CD14-positive monocyte (primary cell): Measurements from ENCODE around the gene MKNK1. TPM values are rescaled to one million over a fixed set of nuclear protein-coding genes. Genes with fewer than 3 reads are reported as not detected.

Experiments
- DNase-seq, 3 donors: peaks; one replicate each; pipeline ENCODE4 v3.0.0-alpha.2; 2011 to 2022
- H2AFZ ChIP-seq: 2 replicates; pipeline ENCODE4 v1.6.0; 2012; ENCODE audit warnings: mild to moderate bottlenecking, low read depth, low read length, inconsistent platforms; ENCODE audit not compliant: insufficient read depth, poor library complexity, severe bottlenecking
- H3K27ac ChIP-seq, 2 donors: 1 replicate in 1 of 2; 2 replicates in 1 of 2; pipeline ENCODE4 v1.5.1; 2012 to 2013; ENCODE audit warnings: low read length in 2 of 2, control low read depth in 1 of 2, inconsistent platforms in 1 of 2, low read depth in 1 of 2, mild to moderate bottlenecking in 1 of 2
- H3K27me3 ChIP-seq, 2 donors: one replicate each; pipeline versions ENCODE4 v1.6.0 to v1.6.1; 2011 to 2013; ENCODE audit warnings: low read length in 2 of 2; ENCODE audit not compliant: control insufficient read depth in 2 of 2, insufficient read depth in 2 of 2
- H3K36me3 ChIP-seq, 2 donors: replicated peaks in 1 of 2; 1 replicate in 1 of 2; 2 replicates in 1 of 2; pipeline versions ENCODE4 v1.5.1 to v1.6.1; 2012 to 2013; ENCODE audit warnings: low read length in 2 of 2, control low read depth in 1 of 2, inconsistent platforms in 1 of 2, mild to moderate bottlenecking in 1 of 2; ENCODE audit not compliant: insufficient read depth in 2 of 2, control insufficient read depth in 1 of 2
- H3K4me1 ChIP-seq, 2 donors: 1 replicate in 1 of 2; 2 replicates in 1 of 2; pipeline versions ENCODE4 v1.5.1 to v1.6.1; 2012 to 2013; ENCODE audit warnings: low read length in 2 of 2, control low read depth in 1 of 2, inconsistent platforms in 1 of 2, mild to moderate bottlenecking in 1 of 2, moderate library complexity in 1 of 2; ENCODE audit not compliant: insufficient read depth in 2 of 2, control insufficient read depth in 1 of 2
- H3K4me2 ChIP-seq: replicated peaks from 2 replicates; pipeline ENCODE3; 2012; ENCODE audit warnings: low read length, moderate library complexity, mild to moderate bottlenecking; ENCODE audit not compliant: poor library complexity, severe bottlenecking; ENCODE audit errors: extremely low read depth
- H3K4me3 ChIP-seq, 3 experiments: fragments of 200-600 bp in 1 of 3; sonication (generic) in 1 of 3; replicated peaks in 1 of 3; 1 replicate in 2 of 3; 2 replicates in 1 of 3; pipeline ENCODE4 v1.5.1; 2011 to 2013; ENCODE audit warnings: low read length in 3 of 3, mild to moderate bottlenecking in 3 of 3, control low read depth in 2 of 3, low read depth in 2 of 3, inconsistent platforms in 1 of 3, moderate library complexity in 1 of 3
- H3K79me2 ChIP-seq: 2 replicates; pipeline ENCODE4 v1.6.0; 2012; ENCODE audit warnings: mild to moderate bottlenecking, control low read depth, inconsistent platforms, low read length, moderate library complexity; ENCODE audit not compliant: insufficient read depth
- H3K9ac ChIP-seq: 2 replicates; pipeline ENCODE4 v1.6.0; 2017; ENCODE audit warnings: low read length, mild to moderate bottlenecking; ENCODE audit not compliant: insufficient read depth, poor library complexity, severe bottlenecking
- H3K9me3 ChIP-seq, 2 donors: replicated peaks in 1 of 2; 1 replicate in 1 of 2; 2 replicates in 1 of 2; pipeline versions ENCODE4 v1.5.1 to v1.6.1; 2012 to 2013; ENCODE audit warnings: low read length in 2 of 2, control low read depth in 1 of 2; ENCODE audit not compliant: control insufficient read depth in 1 of 2, insufficient read depth in 1 of 2
- H4K20me1 ChIP-seq: 2 replicates; pipeline ENCODE4 v1.6.0; 2012; ENCODE audit warnings: mild to moderate bottlenecking, low read length, control low read depth, moderate library complexity; ENCODE audit not compliant: insufficient read depth
- H3K27ac Mint-ChIP-seq, 7 donors: one replicate each; pipeline ENCODE4 v1.8.0; 2020; ENCODE audit warnings: mild to moderate bottlenecking in 7 of 7, mixed read lengths in 7 of 7, moderate library complexity in 6 of 7, inconsistent platforms in 2 of 7
- H3K27me3 Mint-ChIP-seq, 3 donors: one replicate each; pipeline ENCODE4 v1.8.0; 2021 to 2022; ENCODE audit warnings: low read depth in 3 of 3, mild to moderate bottlenecking in 3 of 3, mixed read lengths in 3 of 3, moderate library complexity in 3 of 3, inconsistent platforms in 1 of 3
- H3K36me3 Mint-ChIP-seq, 2 donors: one replicate each; pipeline ENCODE4 v1.8.0; 2020; ENCODE audit warnings: mixed read lengths in 2 of 2, inconsistent platforms in 1 of 2, mild to moderate bottlenecking in 1 of 2
- H3K4me1 Mint-ChIP-seq: one replicate; pipeline ENCODE4 v1.8.0; 2020; ENCODE audit warnings: mild to moderate bottlenecking, mixed read lengths
- H3K4me3 Mint-ChIP-seq, 2 donors: one replicate each; pipeline ENCODE4 v1.8.0; 2020; ENCODE audit warnings: mild to moderate bottlenecking in 2 of 2, mixed read lengths in 2 of 2, moderate library complexity in 1 of 2
- H3K9me3 Mint-ChIP-seq, 7 donors: one replicate each; pipeline ENCODE4 v1.8.0; 2020 to 2022; ENCODE audit warnings: mixed read lengths in 7 of 7, mild to moderate bottlenecking in 6 of 7, moderate library complexity in 6 of 7, inconsistent platforms in 2 of 7
- WGBS: methylation state at CpG from one replicate; pipeline ENCODE4 v1.1.5; 2013; ENCODE audit warnings: missing lambda C conversion rate; ENCODE audit not compliant: insufficient coverage; 5-methylcytosine and 5-hydroxymethylcytosine counted together
- intact Hi-C, 2 donors: fragments of 100-400 bp; cut with micrococcal nuclease; formaldehyde crosslinking; loops; one replicate each; pipeline versions ENCODE4 v1.15.0 to v1.15.1; 2023
- polyA plus RNA-seq, 3 donors: library from polyadenylated mRNA; depleted of rRNA in 1 of 3; unstranded in 2 of 3; stranded (reverse) in 1 of 3; fragments of 300-500 nt in 2 of 3; fragments of >200 nt in 1 of 3; fragmentation: Illumina TruSeq in 2 of 3; gene quantifications; 1 replicate in 2 of 3; 2 replicates in 1 of 3; pipeline ENCODE4 v1.2.3, GENCODE V29; 2012 to 2021
- TF ChIP-seq, protein P1 (sequence below): fragments of 200-600 bp; IDR thresholded peaks from one replicate; pipeline ENCODE4 v1.8.0; 2022; ENCODE audit warnings: antibody characterized with exemption, mild to moderate bottlenecking

The MKNK1 gene
- polyA plus RNA-seq, 3 donors: 38.2 to 144 (median 38.6) TPM

DNA sequence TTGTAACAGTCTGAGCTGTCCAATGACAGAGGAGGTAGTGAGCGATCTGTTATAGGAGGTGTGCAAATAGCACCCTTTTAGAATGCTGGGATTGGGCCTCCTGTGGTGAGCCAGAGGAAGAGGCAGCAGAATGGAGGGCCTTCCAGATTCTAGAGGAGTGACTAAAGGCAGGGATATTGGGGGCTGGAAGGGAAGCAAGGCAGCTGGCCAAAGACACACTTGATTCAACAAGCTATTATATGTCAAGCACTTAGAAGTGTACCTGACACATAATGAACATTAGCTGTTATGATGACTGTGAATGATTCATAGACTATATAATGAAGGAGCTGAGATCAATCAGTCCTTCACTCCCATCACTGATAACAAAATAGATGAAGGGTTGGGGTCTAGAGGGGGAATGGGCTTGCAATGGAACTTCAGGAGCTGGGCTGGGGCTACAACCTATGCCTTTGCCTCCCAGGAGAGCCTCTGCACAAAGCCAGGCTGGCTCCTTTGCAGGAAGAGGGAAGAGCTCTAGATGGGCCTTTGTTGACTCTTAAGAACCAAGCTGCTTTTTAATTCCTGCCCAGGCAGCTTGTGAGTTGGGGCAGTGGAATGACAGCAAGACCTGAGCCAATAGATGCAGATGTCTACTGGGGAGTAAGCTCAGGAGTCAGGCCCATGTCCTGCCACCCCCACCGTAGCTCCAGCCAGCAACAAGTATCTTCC lies 2.3 kb upstream of the MKNK1 start:
- H3K9me3 Mint-ChIP-seq: peaks cover 0 to 1% (median 0%) of the 10 kb centered on the region in 7 donors
- peaks cover 29% of the 10 kb centered on the region for H3K79me2 ChIP-seq
- no peaks in the 10 kb centered on the region for H3K27me3 ChIP-seq
- no peak overlapping the region for H3K9ac ChIP-seq
- H3K4me3 Mint-ChIP-seq: no peak overlapping the region
- no peaks in the 10 kb centered on the region for H3K27me3 Mint-ChIP-seq
- no peak overlapping the region for H3K27ac ChIP-seq
- no peak for DNase-seq
- H4K20me1 ChIP-seq: peaks cover 48% of the 10 kb centered on the region
- H3K4me3 ChIP-seq: no peak overlapping the region
- no peak overlapping the region for H2AFZ ChIP-seq
- no peaks in the 10 kb centered on the region for H3K9me3 ChIP-seq
- H3K27ac Mint-ChIP-seq: peak overlapping the region in 1 of 7 donors; percentile 19
- H3K36me3 Mint-ChIP-seq: peaks cover 55 to 57% of the 10 kb centered on the region in 2 donors
- no peak overlapping the region for H3K4me2 ChIP-seq
- TF ChIP-seq, protein P1, sequence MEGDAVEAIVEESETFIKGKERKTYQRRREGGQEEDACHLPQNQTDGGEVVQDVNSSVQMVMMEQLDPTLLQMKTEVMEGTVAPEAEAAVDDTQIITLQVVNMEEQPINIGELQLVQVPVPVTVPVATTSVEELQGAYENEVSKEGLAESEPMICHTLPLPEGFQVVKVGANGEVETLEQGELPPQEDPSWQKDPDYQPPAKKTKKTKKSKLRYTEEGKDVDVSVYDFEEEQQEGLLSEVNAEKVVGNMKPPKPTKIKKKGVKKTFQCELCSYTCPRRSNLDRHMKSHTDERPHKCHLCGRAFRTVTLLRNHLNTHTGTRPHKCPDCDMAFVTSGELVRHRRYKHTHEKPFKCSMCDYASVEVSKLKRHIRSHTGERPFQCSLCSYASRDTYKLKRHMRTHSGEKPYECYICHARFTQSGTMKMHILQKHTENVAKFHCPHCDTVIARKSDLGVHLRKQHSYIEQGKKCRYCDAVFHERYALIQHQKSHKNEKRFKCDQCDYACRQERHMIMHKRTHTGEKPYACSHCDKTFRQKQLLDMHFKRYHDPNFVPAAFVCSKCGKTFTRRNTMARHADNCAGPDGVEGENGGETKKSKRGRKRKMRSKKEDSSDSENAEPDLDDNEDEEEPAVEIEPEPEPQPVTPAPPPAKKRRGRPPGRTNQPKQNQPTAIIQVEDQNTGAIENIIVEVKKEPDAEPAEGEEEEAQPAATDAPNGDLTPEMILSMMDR: no peak
- H3K36me3 ChIP-seq: peaks cover 24 to 41% of the 10 kb centered on the region in 2 donors
- WGBS: 100% methylated on average over 1 of the region's 2 CpGs
- intact Hi-C loops: no loop called here
- H3K4me1 ChIP-seq: peaks cover 30 to 42% of the 10 kb centered on the region in 2 donors
- peaks cover 45% of the 10 kb centered on the region for H3K4me1 Mint-ChIP-seq

DNA sequence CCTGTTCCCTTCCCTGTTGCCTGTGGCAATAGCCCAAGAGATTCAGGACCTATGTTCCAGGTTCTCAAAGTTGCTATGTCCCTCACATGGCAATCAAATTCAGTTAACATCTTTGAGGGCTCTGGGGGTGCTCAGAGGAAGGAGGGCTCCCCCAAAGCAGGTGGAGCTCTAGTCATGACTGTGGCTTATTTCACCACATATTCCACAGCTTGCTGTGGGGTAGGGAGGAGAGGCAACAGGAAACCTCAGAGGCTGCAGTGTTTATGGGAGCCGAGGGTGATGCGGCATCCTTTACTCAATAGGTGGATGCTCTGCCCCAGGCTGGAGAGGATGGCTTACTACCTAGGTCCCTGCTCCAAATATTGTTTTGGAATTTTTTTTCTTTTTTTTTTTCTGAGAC lies 1.2 kb upstream of the MKNK1 start:
- TF ChIP-seq, protein P1: no peak
- DNase-seq: no peak
- H3K4me1 ChIP-seq: peaks cover 37 to 50% of the 10 kb centered on the region in 2 donors
- H4K20me1 ChIP-seq: peaks cover 45% of the 10 kb centered on the region
- H3K4me2 ChIP-seq: no peak overlapping the region
- no peak overlapping the region for H3K4me3 ChIP-seq
- peaks cover 50% of the 10 kb centered on the region for H3K4me1 Mint-ChIP-seq
- peak overlapping the region in 3 of 7 donors; percentile 30 to 41 (median 40) for H3K27ac Mint-ChIP-seq
- no CpG with 5 or more reads among the region's 2 CpGs for WGBS
- no peaks in the 10 kb centered on the region for H3K9me3 Mint-ChIP-seq
- no peak overlapping the region for H3K27ac ChIP-seq
- no peak overlapping the region for H3K4me3 Mint-ChIP-seq
- no peak overlapping the region for H3K9ac ChIP-seq
- H3K27me3 Mint-ChIP-seq: no peaks in the 10 kb centered on the region
- H3K9me3 ChIP-seq: no peaks in the 10 kb centered on the region
- intact Hi-C loops: no loop called here
- H3K27me3 ChIP-seq: no peaks in the 10 kb centered on the region
- H3K36me3 ChIP-seq: peaks cover 24 to 29% of the 10 kb centered on the region in 2 donors
- H3K36me3 Mint-ChIP-seq: peaks cover 52 to 56% of the 10 kb centered on the region in 2 donors
- peaks cover 38% of the 10 kb centered on the region for H3K79me2 ChIP-seq
- H2AFZ ChIP-seq: no peak overlapping the region
